AG20443 (cell line): ENCODE measurements around the gene GRIP1.

Experiments
- DNase-seq: peaks from one replicate; pipeline ENCODE4 v3.0.0; 2012; ENCODE audit warnings: low spot score, mixed read lengths

GRIP1 gene

GRCh38 chr12:66453120-66453519 lies 225.8 kb downstream of the GRIP1 start:
- DNase-seq: no peak

DNA sequence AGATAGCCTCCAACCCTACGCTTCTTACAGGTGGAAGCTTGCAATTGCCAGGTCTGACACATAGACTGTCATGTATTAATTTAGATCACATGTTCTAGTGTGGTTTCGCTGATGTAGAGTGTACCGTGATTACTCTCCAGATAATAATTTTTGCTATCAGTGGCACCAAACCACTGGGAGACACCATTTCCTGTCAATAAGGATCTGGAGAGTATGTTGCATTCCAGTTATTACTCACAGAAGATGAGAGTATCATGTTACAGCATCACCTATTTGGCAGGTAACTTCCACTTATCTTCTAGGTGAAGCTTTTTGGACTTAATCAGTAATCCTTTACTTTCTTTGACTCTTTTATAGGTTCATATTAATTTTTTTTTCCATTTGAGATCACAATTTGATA lies 229.3 kb downstream of the GRIP1 start:
- DNase-seq: no peak

- no peak for DNase-seq
Measured at GRCh38 chr12:66447643-66448042, 231.2 kb downstream of the GRIP1 start.

- DNase-seq: no peak
Measured at GRCh38 chr12:66446276-66446675, 232.6 kb downstream of the GRIP1 start.

DNA sequence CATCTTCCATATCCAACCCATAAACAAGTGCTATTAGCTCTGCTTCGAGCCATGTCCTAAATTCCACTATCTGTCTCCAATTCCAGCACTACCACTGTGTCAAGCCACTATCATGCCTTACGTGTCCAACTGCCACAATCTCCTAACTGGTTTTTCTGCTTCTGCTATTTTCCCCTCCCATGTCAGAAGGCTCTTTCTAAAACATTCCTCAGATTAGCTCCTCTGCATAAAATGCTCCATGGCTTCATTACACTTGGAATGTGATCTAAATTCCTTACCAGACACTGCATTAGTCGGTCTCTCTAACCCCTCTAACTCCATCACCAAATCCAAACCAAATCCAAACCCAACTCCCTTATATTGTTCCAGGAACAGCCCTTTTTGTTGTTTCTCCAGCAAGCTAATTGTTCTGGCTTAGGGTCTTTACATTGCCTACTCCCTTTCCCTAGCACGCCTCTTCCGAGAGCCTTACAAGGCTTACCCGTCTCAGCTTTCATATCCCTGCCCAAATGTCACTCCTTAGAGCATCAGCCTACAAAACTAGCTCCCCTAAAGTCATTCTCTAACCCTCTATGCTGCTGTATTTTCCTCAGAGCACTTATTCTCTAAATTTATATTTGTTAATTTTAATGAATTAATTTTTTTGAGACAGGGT lies 236.8 kb downstream of the GRIP1 start:
- no peak for DNase-seq

DNA sequence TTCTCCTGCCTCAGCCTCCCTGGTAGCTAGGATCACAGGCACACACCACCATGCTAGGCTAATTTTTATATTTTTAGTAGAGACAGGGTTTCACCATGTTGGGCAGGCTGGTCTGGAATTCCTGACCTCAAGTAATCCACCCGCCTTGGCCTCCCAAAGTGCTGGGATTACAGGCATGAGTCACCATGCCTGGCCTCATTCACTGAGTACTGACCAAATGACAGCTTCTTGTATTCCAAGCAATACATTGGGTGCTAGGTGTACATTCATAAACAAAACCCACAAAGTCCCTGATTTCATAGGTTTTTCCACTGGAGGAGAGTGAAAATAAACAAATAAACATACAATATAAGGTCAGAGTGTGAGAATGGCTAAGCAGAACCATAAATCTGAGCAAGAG lies 240.3 kb downstream of the GRIP1 start:
- no peak for DNase-seq

GRCh38 chr12:66430106-66430505 lies 248.8 kb downstream of the GRIP1 start:
- DNase-seq: no peak

- DNase-seq: no peak
Measured at GRCh38 chr12:66428870-66429269, 250.0 kb downstream of the GRIP1 start.

DNA sequence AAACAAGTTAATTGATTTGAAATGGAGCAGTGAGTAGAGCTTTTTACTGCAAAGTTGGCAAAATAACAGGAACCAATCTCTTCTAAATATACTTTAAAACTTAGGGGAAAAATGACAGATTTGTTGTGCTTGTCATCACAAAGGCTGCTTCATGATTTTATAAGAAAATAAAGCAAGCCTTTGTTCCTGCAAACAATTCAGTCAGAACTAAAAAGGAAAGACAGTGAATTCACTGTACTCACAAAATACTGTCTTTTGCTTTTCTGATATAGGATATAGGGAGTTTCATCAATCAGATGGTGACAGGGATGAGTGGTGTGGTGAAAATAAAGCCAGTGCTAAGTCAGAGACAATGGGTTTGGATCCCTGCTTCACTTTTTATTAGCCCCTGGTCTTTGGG lies 250.6 kb downstream of the GRIP1 start:
- no peak for DNase-seq

GRCh38 chr12:66426696-66427095 lies 252.2 kb downstream of the GRIP1 start:
- no peak for DNase-seq

GRCh38 chr12:66423266-66423665 lies 255.6 kb downstream of the GRIP1 start:
- no peak for DNase-seq

- no peak for DNase-seq
Measured at GRCh38 chr12:66418908-66419307, 260.0 kb downstream of the GRIP1 start.

GRCh38 chr12:66417217-66417616 lies 261.7 kb downstream of the GRIP1 start:
- no peak for DNase-seq

DNA sequence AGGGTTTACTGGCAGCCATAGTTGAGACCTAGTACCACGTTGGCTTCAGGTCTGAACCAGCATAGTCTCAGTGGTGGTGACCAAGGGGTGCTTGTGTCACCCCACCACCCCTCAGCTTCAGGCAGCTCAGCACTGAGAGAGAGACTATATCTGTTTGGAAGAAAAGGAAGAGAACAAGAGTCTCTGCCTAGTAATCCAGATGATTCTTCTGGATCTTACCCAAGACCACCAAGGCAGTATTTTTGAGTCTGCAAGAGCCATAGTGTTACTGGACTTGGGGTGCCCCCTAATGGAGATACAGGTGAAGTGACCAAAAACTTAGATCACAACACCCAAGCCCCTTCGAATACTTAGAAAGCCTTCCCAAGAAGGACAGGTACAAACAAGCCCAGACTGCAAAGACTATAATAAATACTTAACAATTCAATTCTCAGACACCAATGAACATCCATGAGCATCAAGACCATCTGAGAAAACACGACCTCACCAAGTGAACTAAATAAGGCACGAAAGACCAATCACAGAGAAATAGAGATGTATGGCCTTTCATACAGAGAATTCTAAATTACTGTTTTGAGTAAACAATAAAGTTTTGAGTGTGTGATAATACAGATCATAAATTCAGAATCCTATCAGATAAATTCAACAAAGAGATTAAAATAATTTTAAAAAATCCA lies 269.5 kb downstream of the GRIP1 start:
- no peak for DNase-seq

DNA sequence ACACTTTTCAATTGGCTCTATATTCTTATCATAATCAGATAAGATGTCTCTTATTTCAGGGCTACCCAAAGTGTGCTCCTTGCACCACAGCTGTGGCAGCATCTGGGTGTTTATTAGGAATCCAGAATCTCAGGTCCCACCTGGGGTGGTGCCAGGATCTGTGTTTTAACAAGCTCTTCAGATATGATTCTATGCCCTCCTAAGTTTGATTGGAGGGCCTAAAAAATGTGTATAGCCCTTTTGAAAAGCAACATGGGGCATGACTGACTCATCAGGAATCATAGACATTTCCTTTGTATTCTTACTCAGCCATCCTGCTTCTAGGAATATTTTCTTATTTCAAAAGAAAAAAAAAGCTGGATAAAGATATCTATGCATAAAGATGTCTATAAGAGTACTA lies 273.5 kb downstream of the GRIP1 start:
- peak; percentile 27 for DNase-seq

DNA sequence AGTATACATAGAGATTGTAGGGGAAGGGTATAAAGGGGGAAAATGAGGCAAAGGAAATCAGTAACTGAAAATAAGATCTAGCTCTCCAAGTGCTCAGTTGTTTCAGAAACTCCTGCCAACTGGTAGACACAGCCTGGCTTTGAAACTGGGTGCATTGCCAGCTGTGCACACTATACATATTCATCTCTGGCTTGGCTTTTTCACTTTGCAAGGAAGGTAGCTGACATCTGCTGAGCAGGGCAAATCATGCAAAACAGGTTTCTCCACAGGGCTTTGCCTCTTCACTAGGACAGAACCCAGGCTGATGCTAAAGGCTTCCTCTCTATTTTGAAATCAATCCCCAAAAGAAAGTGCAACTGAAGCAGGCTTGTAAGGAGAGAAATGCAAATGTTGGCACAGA lies 275.1 kb downstream of the GRIP1 start:
- DNase-seq: no peak

DNA sequence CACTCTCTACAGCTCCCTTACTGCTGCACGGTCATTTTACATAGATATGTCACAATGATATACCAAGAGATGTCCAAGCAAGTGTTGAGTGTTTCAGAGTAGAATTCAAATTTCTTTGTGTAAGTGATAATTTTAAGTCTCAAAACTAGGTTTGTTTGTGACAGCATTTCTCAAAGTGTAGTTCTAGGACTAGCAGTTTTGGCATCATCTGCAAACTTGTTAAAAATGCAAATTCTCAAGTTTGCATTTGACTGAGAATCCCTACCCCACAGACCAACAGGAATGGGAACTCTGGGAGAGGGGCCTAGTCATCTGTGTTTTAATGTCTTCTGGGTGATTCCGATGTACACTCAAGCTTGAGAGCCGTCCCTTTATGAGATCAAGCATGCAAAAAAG lies 279.0 kb downstream of the GRIP1 start:
- DNase-seq: no peak

DNA sequence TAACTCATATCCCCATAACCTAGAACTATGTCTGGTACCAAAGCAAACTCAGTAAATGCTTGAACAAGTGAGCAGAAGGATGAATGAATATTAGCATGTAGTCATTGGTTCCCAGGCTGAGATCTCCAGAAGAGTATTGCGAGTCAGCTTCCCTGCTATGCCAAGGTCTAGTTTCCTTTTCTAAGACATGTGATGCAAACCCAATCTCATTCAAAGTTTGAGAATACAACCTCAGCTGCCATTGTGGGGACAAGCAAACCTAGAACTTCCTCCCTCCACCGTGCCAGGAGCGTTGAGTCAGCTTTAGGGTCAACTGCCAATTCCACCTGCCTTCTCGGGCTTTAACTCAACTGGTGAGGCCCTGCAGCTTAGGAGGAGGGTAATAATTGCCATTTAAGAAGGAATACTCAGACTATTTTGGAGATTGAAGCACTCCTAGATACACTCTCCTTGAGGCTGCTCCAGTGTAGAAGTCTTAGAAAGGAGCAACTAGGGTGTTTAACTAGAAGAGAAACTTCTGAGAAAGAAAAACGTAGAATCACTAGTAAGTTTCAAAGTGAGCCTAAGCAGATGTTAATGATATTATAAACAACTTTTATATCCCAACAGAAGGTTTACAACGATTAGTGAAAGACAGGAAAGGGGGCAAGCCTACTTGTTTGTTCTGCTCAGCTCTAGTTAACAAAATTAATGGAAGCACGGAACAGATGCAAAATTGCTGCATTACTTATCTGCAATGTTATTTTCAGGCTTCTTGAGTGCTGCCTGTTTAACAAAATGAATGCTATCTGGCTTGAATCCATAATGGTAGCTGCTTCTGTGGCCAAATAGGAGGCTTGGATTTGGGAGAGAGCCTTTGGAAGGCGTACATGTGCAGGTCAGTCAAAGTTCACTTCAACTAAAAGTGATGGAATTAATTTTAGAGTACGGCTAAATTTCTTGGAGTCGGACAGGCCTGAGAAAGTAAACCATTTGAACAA lies 279.7 kb downstream of the GRIP1 start:
- DNase-seq: no peak

DNA sequence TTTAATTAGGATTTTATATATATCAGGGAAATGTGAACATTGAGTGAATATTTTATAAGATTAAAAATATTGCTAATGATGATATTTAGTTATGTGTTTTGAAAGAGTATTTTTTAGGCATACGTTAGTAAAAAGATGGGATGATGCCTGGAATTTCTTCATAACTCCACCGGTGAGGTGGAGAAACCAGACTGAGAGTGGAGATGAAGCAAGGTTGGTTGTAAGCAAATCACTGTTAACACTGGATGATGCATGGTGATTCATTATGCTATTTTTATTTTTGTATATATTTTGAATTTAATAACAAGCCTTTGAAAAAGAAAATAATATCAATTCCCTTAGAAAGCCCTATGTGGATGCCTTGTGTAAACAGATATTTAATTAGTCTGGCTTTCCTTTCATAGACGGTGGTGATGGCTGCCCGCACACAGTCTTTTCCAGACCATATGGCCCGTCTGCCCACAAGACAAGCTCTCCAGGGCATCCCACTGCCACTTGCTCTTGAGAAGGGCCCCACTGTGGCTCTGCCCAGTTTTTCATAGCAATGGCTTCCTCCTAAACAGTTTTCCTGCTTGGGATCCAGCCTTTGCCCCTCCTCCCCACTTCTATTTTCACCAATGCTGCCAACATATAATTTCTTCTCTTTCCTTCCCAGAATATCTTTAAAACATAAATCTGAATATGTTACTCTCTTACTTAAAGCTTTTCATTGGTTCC lies 281.1 kb downstream of the GRIP1 start:
- DNase-seq: no peak

DNA sequence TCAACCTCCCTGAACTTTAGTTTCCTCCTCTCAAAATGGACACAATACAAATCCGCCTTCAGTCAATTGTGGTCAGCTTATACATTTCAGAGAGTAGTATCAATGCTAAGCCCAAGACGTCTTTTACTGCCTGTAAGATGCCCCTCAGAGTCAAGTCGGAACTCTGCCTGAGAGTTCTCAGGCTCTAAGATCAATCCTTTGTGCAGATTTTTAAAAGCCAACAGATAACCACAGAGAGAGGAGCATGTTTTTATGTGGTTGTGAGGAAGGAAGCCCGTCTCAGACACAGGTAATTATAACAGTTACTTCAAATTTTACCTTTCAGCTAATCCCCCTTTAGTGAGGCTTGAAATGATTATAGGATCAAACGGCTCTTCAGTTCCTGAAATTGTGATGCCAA lies 285.0 kb downstream of the GRIP1 start:
- DNase-seq: no peak

- DNase-seq: no peak
Measured at GRCh38 chr12:66392266-66392915, 286.5 kb downstream of the GRIP1 start.

GRCh38 chr12:66388517-66388916 lies 290.4 kb downstream of the GRIP1 start:
- DNase-seq: no peak
